ENCODE data around the gene NTSR1. TPM values are rescaled to one million over a fixed set of nuclear protein-coding genes. Genes with fewer than 3 reads are reported as not detected.

NTSR1 gene
- polyA plus RNA-seq, 3 donors = 0.35 to 2.5 (median 0.40) TPM

DNA sequence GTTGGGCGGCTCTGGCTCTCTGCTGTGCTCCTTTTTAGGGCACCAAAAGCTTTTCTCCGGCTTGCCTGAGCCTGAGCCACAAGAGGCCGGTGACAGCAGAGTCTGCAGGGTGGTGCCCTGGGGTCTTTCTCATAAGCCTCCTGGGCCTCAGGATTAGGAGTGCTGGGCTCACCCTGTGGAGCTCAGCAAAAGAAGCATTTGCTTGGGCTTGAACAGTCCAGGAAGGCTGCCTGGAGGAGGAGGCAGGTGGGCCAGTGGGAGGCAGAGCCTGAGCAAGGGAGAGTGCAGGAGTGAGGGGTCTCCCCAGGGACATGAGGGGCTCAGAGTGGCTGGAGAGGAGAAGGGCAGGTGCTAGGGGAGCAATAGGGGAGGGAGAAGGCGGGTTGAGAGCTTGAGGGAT, 54.8 kb downstream of the NTSR1 start:
- Histone ChIP-seq H3K4me3 (replicated peaks in 1 of 3; ENCODE audit: low read depth in 2 of 3, low read length in 3 of 3) (no peak overlapping the region), H3K9ac (ENCODE audit: insufficient read depth, low read length, poor library complexity, severe bottlenecking) (no peak overlapping the region), H3K79me2 (ENCODE audit: insufficient read depth, low read length) (no peaks in the 10 kb centered on the region), H3K36me3 (replicated peaks in 1 of 2; ENCODE audit: control insufficient read depth in 1 of 2, insufficient read depth in 2 of 2, low read length in 2 of 2) (no peaks in the 10 kb centered on the region), H3K27me3 (ENCODE audit: control insufficient read depth in 2 of 2, insufficient read depth in 2 of 2, low read length in 2 of 2) (no peaks in the 10 kb centered on the region), H3K9me3 (replicated peaks in 1 of 2; ENCODE audit: control insufficient read depth in 1 of 2, insufficient read depth in 1 of 2, low read length in 2 of 2) (no peaks in the 10 kb centered on the region), H2AFZ (ENCODE audit: insufficient read depth, low read depth, low read length, poor library complexity, severe bottlenecking) (no peak overlapping the region), H3K4me1 (ENCODE audit: control insufficient read depth in 1 of 2, insufficient read depth in 2 of 2, low read length in 2 of 2) (peaks cover 5 to 12% of the 10 kb centered on the region in 2 donors), H3K4me2 (replicated peaks; ENCODE audit: extremely low read depth, low read length, poor library complexity, severe bottlenecking) (no peak overlapping the region), H3K27ac (ENCODE audit: low read depth in 1 of 2, low read length in 2 of 2) (no peak overlapping the region), H4K20me1 (ENCODE audit: insufficient read depth, low read length) (no peaks in the 10 kb centered on the region)
- Mint-ChIP-seq H3K27me3 (ENCODE audit: low read depth in 3 of 3) (peaks cover 2 to 18% (median 5%) of the 10 kb centered on the region in 3 donors), H3K4me3 (no peak overlapping the region), H3K9me3 (peaks cover 0 to 4% (median 0%) of the 10 kb centered on the region in 7 donors), H3K4me1 (peaks cover 10% of the 10 kb centered on the region), H3K27ac (no peak overlapping the region), H3K36me3 (peaks cover 0 to 10% of the 10 kb centered on the region in 2 donors)
- intact Hi-C loops (cut with micrococcal nuclease) = no loop called here
- DNase-seq = no peak
- WGBS (ENCODE audit: insufficient coverage) = 98% methylated on average over 4 of the region's 4 CpGs
- TF ChIP-seq, protein P1, sequence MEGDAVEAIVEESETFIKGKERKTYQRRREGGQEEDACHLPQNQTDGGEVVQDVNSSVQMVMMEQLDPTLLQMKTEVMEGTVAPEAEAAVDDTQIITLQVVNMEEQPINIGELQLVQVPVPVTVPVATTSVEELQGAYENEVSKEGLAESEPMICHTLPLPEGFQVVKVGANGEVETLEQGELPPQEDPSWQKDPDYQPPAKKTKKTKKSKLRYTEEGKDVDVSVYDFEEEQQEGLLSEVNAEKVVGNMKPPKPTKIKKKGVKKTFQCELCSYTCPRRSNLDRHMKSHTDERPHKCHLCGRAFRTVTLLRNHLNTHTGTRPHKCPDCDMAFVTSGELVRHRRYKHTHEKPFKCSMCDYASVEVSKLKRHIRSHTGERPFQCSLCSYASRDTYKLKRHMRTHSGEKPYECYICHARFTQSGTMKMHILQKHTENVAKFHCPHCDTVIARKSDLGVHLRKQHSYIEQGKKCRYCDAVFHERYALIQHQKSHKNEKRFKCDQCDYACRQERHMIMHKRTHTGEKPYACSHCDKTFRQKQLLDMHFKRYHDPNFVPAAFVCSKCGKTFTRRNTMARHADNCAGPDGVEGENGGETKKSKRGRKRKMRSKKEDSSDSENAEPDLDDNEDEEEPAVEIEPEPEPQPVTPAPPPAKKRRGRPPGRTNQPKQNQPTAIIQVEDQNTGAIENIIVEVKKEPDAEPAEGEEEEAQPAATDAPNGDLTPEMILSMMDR (IDR thresholded peaks at IDR 0.05) = no peak

DNA sequence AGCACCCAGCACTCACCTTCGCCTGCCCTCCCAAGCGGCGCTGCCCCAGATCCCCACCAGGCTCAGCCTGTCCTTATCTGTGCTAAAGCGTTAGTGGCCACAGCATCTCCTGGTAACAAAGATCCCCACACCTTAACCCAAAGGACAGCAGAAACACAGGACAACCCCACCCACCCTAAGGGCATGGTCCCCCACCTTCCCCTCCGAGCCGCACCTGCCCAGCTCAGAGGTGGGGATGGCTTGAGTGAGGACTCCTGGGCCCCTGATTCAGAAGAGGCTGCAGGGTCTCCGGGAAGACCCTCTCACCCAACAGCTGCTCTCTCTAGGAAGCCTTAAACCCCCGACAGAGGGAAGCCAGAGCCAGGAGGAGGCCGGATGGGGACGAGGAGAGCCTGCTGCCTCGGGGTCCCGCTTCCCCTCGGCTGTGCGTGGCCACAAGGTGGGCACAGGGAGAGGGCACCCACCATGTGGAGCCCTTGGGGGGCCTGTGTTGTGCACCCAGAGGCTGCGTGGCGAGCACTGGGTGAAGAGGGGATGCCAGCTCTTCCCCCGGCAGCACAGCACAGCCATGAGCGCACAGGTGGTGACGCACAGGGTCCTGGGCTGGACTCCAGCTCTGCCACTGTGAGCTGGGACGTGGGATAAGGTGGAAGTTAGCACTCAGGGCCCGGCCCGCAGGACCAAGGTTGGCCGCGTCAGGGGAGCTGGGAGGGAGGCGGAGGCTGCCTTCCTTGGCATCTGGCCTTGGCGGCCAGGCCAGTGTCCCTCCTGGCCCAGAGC, 55.7 kb downstream of the NTSR1 start:
- Mint-ChIP-seq H3K9me3 (peaks cover 0 to 4% (median 0%) of the 10 kb centered on the region in 7 donors), H3K27me3 (ENCODE audit: low read depth in 3 of 3) (peaks cover 2 to 18% (median 5%) of the 10 kb centered on the region in 3 donors), H3K36me3 (peaks cover 0 to 4% of the 10 kb centered on the region in 2 donors), H3K4me3 (no peak overlapping the region), H3K27ac (no peak overlapping the region), H3K4me1 (peaks cover 10% of the 10 kb centered on the region)
- no peak for DNase-seq
- Histone ChIP-seq H3K9ac (ENCODE audit: insufficient read depth, low read length, poor library complexity, severe bottlenecking) (no peak overlapping the region), H3K27ac (ENCODE audit: low read depth in 1 of 2, low read length in 2 of 2) (no peak overlapping the region), H3K36me3 (replicated peaks in 1 of 2; ENCODE audit: control insufficient read depth in 1 of 2, insufficient read depth in 2 of 2, low read length in 2 of 2) (no peaks in the 10 kb centered on the region), H4K20me1 (ENCODE audit: insufficient read depth, low read length) (no peaks in the 10 kb centered on the region), H3K27me3 (ENCODE audit: control insufficient read depth in 2 of 2, insufficient read depth in 2 of 2, low read length in 2 of 2) (no peaks in the 10 kb centered on the region), H2AFZ (ENCODE audit: insufficient read depth, low read depth, low read length, poor library complexity, severe bottlenecking) (no peak overlapping the region), H3K79me2 (ENCODE audit: insufficient read depth, low read length) (no peaks in the 10 kb centered on the region), H3K4me1 (ENCODE audit: control insufficient read depth in 1 of 2, insufficient read depth in 2 of 2, low read length in 2 of 2) (peaks cover 5 to 12% of the 10 kb centered on the region in 2 donors), H3K9me3 (replicated peaks in 1 of 2; ENCODE audit: control insufficient read depth in 1 of 2, insufficient read depth in 1 of 2, low read length in 2 of 2) (no peaks in the 10 kb centered on the region), H3K4me2 (replicated peaks; ENCODE audit: extremely low read depth, low read length, poor library complexity, severe bottlenecking) (no peak overlapping the region), H3K4me3 (replicated peaks in 1 of 3; ENCODE audit: low read depth in 2 of 3, low read length in 3 of 3) (no peak overlapping the region)
- intact Hi-C loops (cut with micrococcal nuclease) = no loop called here
- TF ChIP-seq, protein P1 (IDR thresholded peaks at IDR 0.05) = no peak
- WGBS (ENCODE audit: insufficient coverage) = 95% methylated on average over 21 of the region's 26 CpGs
